ENCODE results near the gene PRSS23. TPM values are rescaled to one million over a fixed set of nuclear protein-coding genes. Genes with fewer than 3 reads are reported as not detected.
A peak's percentile ranks its signal among the peaks of the same experiment; 100 is the strongest.
"Not testable (repeated sequence)": the region's sequence is repeated elsewhere in the genome, so short reads cannot be mapped to it uniquely, and the experiment has no call there.

The PRSS23 gene
- total and polyA plus RNA-seq, 12 donors = 3.3 to 32.9 (median 7.4) TPM

DNA sequence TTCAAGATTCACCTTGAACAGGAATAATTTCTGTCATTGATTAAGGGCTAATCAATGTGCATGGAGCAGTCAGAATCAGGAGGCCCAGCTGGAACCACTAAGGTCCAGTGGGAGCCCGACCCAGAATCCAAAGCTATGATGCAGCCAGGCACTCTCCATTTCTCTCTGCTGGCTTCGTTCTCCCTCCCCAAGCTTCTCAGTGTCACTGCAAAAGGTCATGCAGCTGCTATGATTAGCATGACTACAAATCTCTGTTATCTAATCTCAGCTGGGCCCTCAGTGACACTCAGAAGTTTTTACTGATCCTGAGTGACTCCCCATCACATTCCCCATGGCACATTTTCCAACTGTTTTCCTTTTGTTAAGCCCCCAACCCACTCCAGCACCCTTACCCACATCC lies 31.1 kb upstream of the PRSS23 start:
- H3K4me3 ChIP-seq = no peak overlapping the region
- H3K27me3 ChIP-seq = no peaks in the 10 kb centered on the region
- peak overlapping the region in 1 of 10 donors; percentile 28 for H3K27ac ChIP-seq
- DNase-seq = peak in 1 of 2 donors; percentile 10
- 20 to 40% methylated on average over 2 of the region's 2 CpGs for WGBS, 2 donors
- H3K36me3 ChIP-seq = no peaks in the 10 kb centered on the region
- ATAC-seq = peak in 7 of 8 donors; percentile 11 to 65 (median 47)
- peaks cover 0 to 19% (median 9%) of the 10 kb centered on the region in 9 donors for H3K4me1 ChIP-seq
- TF ChIP-seq, protein P1, sequence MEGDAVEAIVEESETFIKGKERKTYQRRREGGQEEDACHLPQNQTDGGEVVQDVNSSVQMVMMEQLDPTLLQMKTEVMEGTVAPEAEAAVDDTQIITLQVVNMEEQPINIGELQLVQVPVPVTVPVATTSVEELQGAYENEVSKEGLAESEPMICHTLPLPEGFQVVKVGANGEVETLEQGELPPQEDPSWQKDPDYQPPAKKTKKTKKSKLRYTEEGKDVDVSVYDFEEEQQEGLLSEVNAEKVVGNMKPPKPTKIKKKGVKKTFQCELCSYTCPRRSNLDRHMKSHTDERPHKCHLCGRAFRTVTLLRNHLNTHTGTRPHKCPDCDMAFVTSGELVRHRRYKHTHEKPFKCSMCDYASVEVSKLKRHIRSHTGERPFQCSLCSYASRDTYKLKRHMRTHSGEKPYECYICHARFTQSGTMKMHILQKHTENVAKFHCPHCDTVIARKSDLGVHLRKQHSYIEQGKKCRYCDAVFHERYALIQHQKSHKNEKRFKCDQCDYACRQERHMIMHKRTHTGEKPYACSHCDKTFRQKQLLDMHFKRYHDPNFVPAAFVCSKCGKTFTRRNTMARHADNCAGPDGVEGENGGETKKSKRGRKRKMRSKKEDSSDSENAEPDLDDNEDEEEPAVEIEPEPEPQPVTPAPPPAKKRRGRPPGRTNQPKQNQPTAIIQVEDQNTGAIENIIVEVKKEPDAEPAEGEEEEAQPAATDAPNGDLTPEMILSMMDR (IDR thresholded peaks at IDR 0.05) = no peak
- intact Hi-C loops (cut with DNase I) = no loop called here
- H3K9me3 ChIP-seq = no peaks in the 10 kb centered on the region

DNA sequence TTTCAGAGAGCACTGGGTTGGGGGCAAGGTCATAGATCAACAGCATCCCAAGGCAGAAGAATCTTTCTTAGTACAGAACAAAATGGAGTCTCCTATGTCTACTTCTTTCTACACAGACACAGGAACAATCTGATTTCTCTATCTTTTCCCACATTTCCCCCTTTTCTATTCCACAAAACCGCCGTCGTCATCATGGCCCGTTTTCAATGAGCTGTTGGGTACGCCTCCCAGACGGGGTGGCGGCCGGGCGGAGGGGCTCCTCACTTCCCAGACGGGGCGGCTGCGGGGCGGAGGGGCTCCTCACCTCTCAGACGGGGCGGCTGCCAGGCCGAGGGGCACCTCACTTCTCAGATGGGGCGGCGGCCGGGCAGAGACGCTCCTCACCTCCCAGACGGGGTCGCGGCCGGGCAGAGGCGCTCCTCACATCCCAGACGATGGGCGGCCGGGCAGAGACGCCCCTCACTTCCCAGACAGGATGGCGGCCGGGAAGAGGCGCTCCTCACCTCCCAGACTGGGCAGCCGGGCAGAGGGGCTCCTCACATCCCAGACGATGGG lies 29.8 kb upstream of the PRSS23 start:
- intact Hi-C loops (cut with DNase I); H3K36me3 ChIP-seq; H3K27ac ChIP-seq; H3K27me3 ChIP-seq; H3K4me3 ChIP-seq; DNase-seq; H3K9me3 ChIP-seq; ATAC-seq: not testable (repeated sequence)
- H3K4me1 ChIP-seq = peaks cover 0 to 19% (median 9%) of the 10 kb centered on the region in 9 donors
- WGBS, 2 donors = 89 to 98% methylated on average over 19 to 34 of the region's 34 CpGs

DNA sequence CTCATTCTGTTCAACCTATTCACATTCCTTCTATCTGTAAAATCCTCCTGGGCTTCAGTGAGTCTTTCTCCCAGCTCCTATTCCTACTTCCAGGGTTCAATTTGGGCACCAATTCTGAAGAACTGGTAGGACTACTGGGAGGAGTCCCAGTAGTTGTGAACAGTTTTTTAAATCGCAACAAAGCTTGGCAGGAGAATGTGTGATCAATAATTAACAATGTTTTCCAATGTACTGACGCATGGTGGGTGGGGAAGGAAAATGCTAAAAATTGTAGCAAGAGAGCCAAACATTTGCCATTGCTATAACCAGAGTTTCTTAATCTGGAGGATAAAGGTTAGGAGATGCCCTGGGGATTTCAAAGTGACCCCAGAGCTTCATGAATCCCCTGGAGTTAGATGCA lies 27.3 kb upstream of the PRSS23 start:
- TF ChIP-seq, protein P1 (IDR thresholded peaks at IDR 0.05) = no peak

DNA sequence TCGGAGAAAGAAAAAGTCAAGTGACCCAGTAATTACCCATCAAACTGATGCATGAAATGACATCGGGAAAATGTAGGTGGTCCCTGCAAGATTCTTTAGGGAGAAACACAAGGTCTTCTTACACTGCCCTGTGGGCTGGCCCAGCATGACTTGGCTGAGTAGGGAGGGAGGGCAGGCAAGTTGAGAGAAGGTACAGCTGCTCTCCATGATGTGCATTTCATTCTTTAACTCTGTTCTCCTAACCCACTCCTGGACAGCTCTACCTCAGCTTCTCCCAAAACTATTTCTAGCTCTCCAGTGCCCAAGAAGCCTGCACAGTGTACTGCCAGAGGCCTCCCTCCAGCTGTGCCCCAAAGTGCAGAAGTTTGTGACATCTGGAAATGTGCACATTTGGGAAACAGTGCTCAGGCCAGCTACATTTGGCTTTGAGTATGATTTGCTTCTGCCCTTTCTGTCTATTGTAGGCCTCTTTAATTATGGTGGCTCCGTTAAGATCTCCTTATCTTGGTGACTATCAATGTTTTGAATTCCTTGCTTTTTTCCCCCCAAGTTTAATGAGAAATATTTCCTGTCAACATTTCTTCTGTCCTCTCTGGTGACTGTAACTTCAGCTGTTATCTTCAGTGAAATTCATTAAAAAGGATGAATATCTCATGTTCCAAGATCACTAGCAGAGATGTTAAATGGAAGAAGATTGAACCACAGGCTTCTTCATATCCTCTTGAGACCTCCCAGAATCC lies 26.7 kb upstream of the PRSS23 start:
- Histone ChIP-seq H3K4me1 (peaks cover 0 to 17% (median 8%) of the 10 kb centered on the region in 9 donors), H3K27me3 (no peaks in the 10 kb centered on the region), H3K36me3 (no peaks in the 10 kb centered on the region), H3K27ac (no peak overlapping the region), H3K4me3 (no peak overlapping the region), H3K9me3 (no peaks in the 10 kb centered on the region)
- 70 to 76% methylated on average over 3 of the region's 3 CpGs for WGBS, 2 donors
- intact Hi-C loops (cut with DNase I) = no loop called here
- DNase-seq (no peak), ATAC-seq (no peak)
- TF ChIP-seq, protein P1 (IDR thresholded peaks at IDR 0.05) = no peak

More for the DNA sequence above, 27.3 kb upstream of the PRSS23 start:
- Histone ChIP-seq H3K27me3 (no peaks in the 10 kb centered on the region), H3K36me3 (no peaks in the 10 kb centered on the region), H3K27ac (no peak overlapping the region), H3K9me3 (no peaks in the 10 kb centered on the region), H3K4me1 (peaks cover 0 to 19% (median 9%) of the 10 kb centered on the region in 9 donors), H3K4me3 (no peak overlapping the region)
- DNase-seq = no peak
- 91 to 93% methylated on average over 2 of the region's 2 CpGs for WGBS, 2 donors
- intact Hi-C loops (cut with DNase I) = no loop called here
- ATAC-seq = no peak

DNA sequence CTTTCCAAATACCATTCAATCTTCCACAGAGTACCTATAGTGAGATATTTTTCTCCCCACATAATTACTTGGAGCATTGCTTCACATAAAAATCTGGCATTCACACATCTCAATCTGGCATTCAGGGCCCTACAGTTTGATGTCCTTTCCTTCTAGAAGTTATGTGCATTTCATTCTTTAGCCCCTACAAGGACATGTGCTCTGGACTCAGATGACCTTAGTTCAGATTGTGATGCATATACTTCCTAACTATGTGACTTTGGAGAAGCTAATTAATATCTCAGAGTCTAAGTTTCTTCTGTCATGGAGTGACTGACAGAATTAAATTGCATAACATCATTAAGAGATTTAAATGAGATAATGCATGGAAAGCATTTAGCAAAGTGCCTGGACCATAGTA lies 25.9 kb upstream of the PRSS23 start:
- TF ChIP-seq, protein P1 (IDR thresholded peaks at IDR 0.05) = no peak
- H3K9me3 ChIP-seq = no peaks in the 10 kb centered on the region
- ATAC-seq (no peak), DNase-seq (no peak)
- H3K4me3 ChIP-seq = no peak overlapping the region
- H3K4me1 ChIP-seq = peaks cover 0 to 10% (median 2%) of the 10 kb centered on the region in 9 donors
- H3K36me3 ChIP-seq = no peaks in the 10 kb centered on the region
- intact Hi-C loops (cut with DNase I) = no loop called here
- no peak overlapping the region for H3K27ac ChIP-seq
- peaks cover 0 to 4% (median 0%) of the 10 kb centered on the region in 7 donors for H3K27me3 ChIP-seq
